Natural killer cell (primary cell): ENCODE data around the gene FAM181B. TPM values are rescaled to one million over a fixed set of nuclear protein-coding genes. Genes with fewer than 3 reads are reported as not detected.

ENCODE experiments used
- ATAC-seq, 3 donors: fragments of 150-1000 bp in 2 of 3; fragments of 200-7000 bp in 1 of 3; cut with Tn5 transposase; 1 replicate in 1 of 3; 2 replicates in 2 of 3; pipeline ENCODE4 v1.10.0; 2021; ENCODE audit warnings: mild to moderate bottlenecking in 2 of 3, moderate library complexity in 2 of 3
- DNase-seq, 2 donors: peaks; one replicate each; pipeline versions ENCODE4 v3.0.0 to v3.0.0-alpha.2; 2013 to 2021; ENCODE audit warnings: mixed read lengths in 1 of 2
- H3K27ac ChIP-seq: one replicate; pipeline ENCODE4 v1.5.1; 2013; ENCODE audit warnings: mild to moderate bottlenecking, low read length
- H3K27me3 ChIP-seq: one replicate; pipeline ENCODE4 v1.6.1; 2013; ENCODE audit warnings: low read length; ENCODE audit not compliant: control insufficient read depth, insufficient read depth
- H3K36me3 ChIP-seq: one replicate; pipeline ENCODE4 v1.6.1; 2013; ENCODE audit warnings: low read length; ENCODE audit not compliant: control insufficient read depth, insufficient read depth
- H3K4me1 ChIP-seq: one replicate; pipeline ENCODE4 v1.6.1; 2013; ENCODE audit warnings: low read length; ENCODE audit not compliant: control insufficient read depth, insufficient read depth
- H3K4me3 ChIP-seq: one replicate; pipeline ENCODE4 v1.5.1; 2013; ENCODE audit warnings: low read length
- H3K9me3 ChIP-seq: one replicate; pipeline ENCODE4 v1.6.1; 2013; ENCODE audit warnings: low read length; ENCODE audit not compliant: control insufficient read depth, insufficient read depth
- H3K27ac Mint-ChIP-seq, 2 donors: one replicate each; pipeline ENCODE4 v1.8.0; 2022; ENCODE audit warnings: mild to moderate bottlenecking in 2 of 2, mixed read lengths in 2 of 2, moderate library complexity in 1 of 2
- H3K27me3 Mint-ChIP-seq, 2 donors: one replicate each; pipeline ENCODE4 v1.8.0; 2022; ENCODE audit warnings: low read depth in 2 of 2, mixed read lengths in 2 of 2
- H3K36me3 Mint-ChIP-seq: one replicate; pipeline ENCODE4 v1.8.0; 2022; ENCODE audit warnings: mixed read lengths
- H3K4me1 Mint-ChIP-seq, 2 donors: one replicate each; pipeline ENCODE4 v1.8.0; 2022; ENCODE audit warnings: mixed read lengths in 2 of 2
- H3K4me3 Mint-ChIP-seq: one replicate; pipeline ENCODE4 v1.8.0; 2022; ENCODE audit warnings: mild to moderate bottlenecking, moderate library complexity, mixed read lengths
- H3K9me3 Mint-ChIP-seq, 2 donors: one replicate each; pipeline ENCODE4 v1.8.0; 2022; ENCODE audit warnings: mixed read lengths in 2 of 2
- WGBS: methylation state at CpG from one replicate; pipeline ENCODE4 v1.1.7; 2013; ENCODE audit warnings: missing lambda C conversion rate; ENCODE audit not compliant: insufficient coverage; 5-methylcytosine and 5-hydroxymethylcytosine counted together
- intact Hi-C: fragments of 100-400 bp; cut with micrococcal nuclease; formaldehyde crosslinking; loops from one replicate; pipeline ENCODE4 v1.14.2; 2022
- total RNA-seq, 4 donors: library from RNA; stranded (reverse); fragments of 120-200 nt in 1 of 4; gene quantifications; one replicate each; pipeline versions ENCODE4 v1.2.3 to v1.2.4, GENCODE V29; 2013 to 2022
- TF ChIP-seq, protein P1 (sequence below): fragments of 200-600 bp; IDR thresholded peaks from one replicate; pipeline ENCODE4 v1.8.0; 2022; ENCODE audit warnings: antibody characterized with exemption

The FAM181B gene
- total RNA-seq, 3 donors from 2014 or later (not counting 1 experiment from before 2014, with no cell fraction given): not detected

DNA sequence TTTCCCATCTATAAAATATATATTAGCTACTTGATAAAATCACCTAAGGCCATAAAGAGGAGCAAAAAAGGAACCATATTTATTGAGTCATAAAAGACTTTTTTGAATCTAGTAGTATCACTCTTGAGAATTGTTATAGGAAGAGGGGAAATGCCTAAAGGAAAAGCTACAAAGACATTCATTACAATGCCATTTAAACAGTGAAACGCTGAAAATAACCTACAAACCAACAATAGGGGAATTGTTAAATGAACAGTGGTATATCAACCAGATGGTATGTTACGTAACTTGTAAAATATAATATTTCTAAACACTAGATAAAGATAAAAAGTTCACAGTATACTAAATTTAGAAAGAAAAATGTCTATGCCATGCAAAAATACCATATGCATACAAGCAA lies 47.5 kb downstream of the FAM181B start:
- H3K4me3 Mint-ChIP-seq: no peak overlapping the region
- no CpG with 5 or more reads among the region's 2 CpGs for WGBS

DNA sequence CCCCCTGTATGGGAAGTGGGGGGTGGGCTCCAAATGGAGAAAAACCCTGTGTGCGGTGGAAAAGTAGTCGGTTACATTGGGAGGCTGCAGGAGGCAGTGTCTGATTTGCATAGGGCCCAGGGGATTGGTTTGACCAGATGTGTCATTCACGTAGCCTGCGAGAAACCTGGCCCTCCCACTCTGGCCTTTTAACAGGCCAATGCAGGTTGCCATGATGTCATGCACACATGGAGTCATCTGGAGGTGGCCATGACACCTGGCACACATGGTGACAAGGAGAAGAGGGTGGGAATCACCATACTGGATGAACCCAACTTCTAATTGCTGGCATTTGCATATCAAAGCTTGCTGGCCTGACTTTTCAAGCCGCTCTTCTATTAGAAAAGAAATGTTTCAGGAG lies 50.6 kb downstream of the FAM181B start:
- Histone ChIP-seq H3K36me3 (no peaks in the 10 kb centered on the region), H3K4me1 (no peaks in the 10 kb centered on the region), H3K9me3 (no peaks in the 10 kb centered on the region), H3K27ac (no peak overlapping the region), H3K4me3 (no peak overlapping the region), H3K27me3 (no peaks in the 10 kb centered on the region)
- Mint-ChIP-seq H3K4me3 (no peak overlapping the region), H3K9me3 (no peaks in the 10 kb centered on the region), H3K27me3 (peaks cover 0 to 12% of the 10 kb centered on the region in 2 donors), H3K27ac (no peak overlapping the region), H3K4me1 (peaks cover 0 to 6% of the 10 kb centered on the region in 2 donors), H3K36me3 (no peaks in the 10 kb centered on the region)
- TF ChIP-seq, protein P1, sequence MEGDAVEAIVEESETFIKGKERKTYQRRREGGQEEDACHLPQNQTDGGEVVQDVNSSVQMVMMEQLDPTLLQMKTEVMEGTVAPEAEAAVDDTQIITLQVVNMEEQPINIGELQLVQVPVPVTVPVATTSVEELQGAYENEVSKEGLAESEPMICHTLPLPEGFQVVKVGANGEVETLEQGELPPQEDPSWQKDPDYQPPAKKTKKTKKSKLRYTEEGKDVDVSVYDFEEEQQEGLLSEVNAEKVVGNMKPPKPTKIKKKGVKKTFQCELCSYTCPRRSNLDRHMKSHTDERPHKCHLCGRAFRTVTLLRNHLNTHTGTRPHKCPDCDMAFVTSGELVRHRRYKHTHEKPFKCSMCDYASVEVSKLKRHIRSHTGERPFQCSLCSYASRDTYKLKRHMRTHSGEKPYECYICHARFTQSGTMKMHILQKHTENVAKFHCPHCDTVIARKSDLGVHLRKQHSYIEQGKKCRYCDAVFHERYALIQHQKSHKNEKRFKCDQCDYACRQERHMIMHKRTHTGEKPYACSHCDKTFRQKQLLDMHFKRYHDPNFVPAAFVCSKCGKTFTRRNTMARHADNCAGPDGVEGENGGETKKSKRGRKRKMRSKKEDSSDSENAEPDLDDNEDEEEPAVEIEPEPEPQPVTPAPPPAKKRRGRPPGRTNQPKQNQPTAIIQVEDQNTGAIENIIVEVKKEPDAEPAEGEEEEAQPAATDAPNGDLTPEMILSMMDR: no peak
- ATAC-seq: no peak
- WGBS: 83% methylated on average over 5 of the region's 5 CpGs
- DNase-seq: no peak
- intact Hi-C loops: loop anchor here (5.0 kb wide), 1 partner anchor 569 kb away; no protein-coding TSS in a partner anchor

More for the DNA sequence above, 47.5 kb downstream of the FAM181B start:
- H3K36me3 Mint-ChIP-seq: no peaks in the 10 kb centered on the region
- Histone ChIP-seq H3K27me3 (no peaks in the 10 kb centered on the region), H3K9me3 (no peaks in the 10 kb centered on the region), H3K27ac (no peak overlapping the region), H3K36me3 (no peaks in the 10 kb centered on the region), H3K4me3 (no peak overlapping the region), H3K4me1 (no peaks in the 10 kb centered on the region)
- H3K27ac Mint-ChIP-seq: no peak overlapping the region
- intact Hi-C loops: no loop called here
- H3K9me3 Mint-ChIP-seq: no peaks in the 10 kb centered on the region
- DNase-seq: no peak
- ATAC-seq: no peak
- H3K4me1 Mint-ChIP-seq: peaks cover 0 to 6% of the 10 kb centered on the region in 2 donors
- H3K27me3 Mint-ChIP-seq: peaks cover 0 to 12% of the 10 kb centered on the region in 2 donors
- TF ChIP-seq, protein P1: no peak

DNA sequence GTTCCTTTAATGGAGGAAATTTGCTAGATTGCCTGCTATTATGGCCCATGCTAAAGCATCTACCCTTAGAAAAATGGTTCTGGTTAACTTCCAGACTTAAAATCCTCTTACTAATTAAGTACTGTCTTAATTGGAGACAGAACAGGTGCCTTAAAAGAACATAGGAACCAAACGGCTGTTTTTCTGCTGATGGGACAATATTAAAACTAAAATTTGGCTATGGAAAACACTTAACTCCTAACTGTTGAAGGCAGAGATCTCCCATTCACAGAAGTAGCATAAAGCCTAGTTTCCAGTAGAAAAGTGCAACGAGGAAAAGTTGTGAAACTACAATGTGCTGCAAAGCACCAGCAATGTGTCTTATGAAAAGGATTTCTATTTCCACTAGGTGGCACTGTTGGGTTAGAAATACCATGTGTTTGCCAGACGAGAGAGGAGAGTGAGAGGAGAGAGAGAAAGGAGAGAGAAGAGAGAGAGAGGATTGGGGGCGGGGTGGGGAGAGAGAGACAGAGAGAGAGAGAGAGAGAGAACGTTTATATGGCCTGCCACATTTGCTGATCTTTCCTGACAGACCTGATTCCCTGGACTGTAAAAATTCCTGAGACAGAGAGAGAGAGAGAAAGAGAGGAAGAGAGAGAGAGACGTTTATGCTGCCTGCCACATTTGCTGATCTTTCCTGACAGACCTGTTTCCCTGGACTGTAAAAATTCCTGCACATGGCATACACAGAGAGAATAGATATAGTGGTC lies 51.5 kb downstream of the FAM181B start:
- no peak overlapping the region for H3K27ac Mint-ChIP-seq

More for the DNA sequence above, 51.5 kb downstream of the FAM181B start:
- H3K9me3 Mint-ChIP-seq: no peaks in the 10 kb centered on the region
- H3K4me1 Mint-ChIP-seq: peaks cover 0 to 6% of the 10 kb centered on the region in 2 donors
- H3K27me3 Mint-ChIP-seq: peaks cover 0 to 9% of the 10 kb centered on the region in 2 donors
- Histone ChIP-seq H3K36me3 (no peaks in the 10 kb centered on the region), H3K27ac (no peak overlapping the region), H3K4me1 (no peaks in the 10 kb centered on the region), H3K27me3 (no peaks in the 10 kb centered on the region), H3K9me3 (no peaks in the 10 kb centered on the region), H3K4me3 (no peak overlapping the region)
- intact Hi-C loops: loop anchor here (5.0 kb wide), 1 partner anchor 570 kb away; no protein-coding TSS in a partner anchor
- 18% methylated on average over 6 of the region's 6 CpGs for WGBS
- TF ChIP-seq, protein P1: peak; percentile 53
- no peaks in the 10 kb centered on the region for H3K36me3 Mint-ChIP-seq
- DNase-seq: peak in 1 of 2 donors; percentile 70
- peak overlapping the region; percentile 2 for H3K4me3 Mint-ChIP-seq
- ATAC-seq: peak in 1 of 3 donors; percentile 66
